Activated CD8-positive, alpha-beta T cell treated with anti-CD3 and anti-CD28 coated beads for 36 hours (primary cell): ENCODE results near the gene RLF. TPM values are rescaled to one million over a fixed set of nuclear protein-coding genes. Genes with fewer than 3 reads are reported as not detected.
A peak's percentile ranks its signal among the peaks of the same experiment; 100 is the strongest.

ENCODE experiments used
- ATAC-seq: fragments of 200-7000 bp; cut with Tn5 transposase; one replicate; pipeline ENCODE4 v1.10.0; 2021; ENCODE audit warnings: mild to moderate bottlenecking, moderate library complexity
- CTCF ChIA-PET: fragments of 350-600 bp; sonication (Branson Sonifier 250); formaldehyde crosslinking; loops from one replicate; lab custom pipeline; 2021; ENCODE audit warnings: antibody characterized with exemption; lab: Charles Lee
- POLR2A ChIA-PET: fragments of 350-600 bp; sonication (Branson Sonifier 250); formaldehyde crosslinking; loops from one replicate; lab custom pipeline; 2021; ENCODE audit warnings: antibody characterized with exemption; lab: Charles Lee
- DNase-seq: peaks from one replicate; pipeline ENCODE4 v3.0.0-alpha.2; 2020
- H3K27ac Mint-ChIP-seq: one replicate; pipeline ENCODE4 v1.8.0; 2021; ENCODE audit warnings: mild to moderate bottlenecking, mixed read lengths
- H3K27me3 Mint-ChIP-seq: one replicate; pipeline ENCODE4 v1.8.0; 2021; ENCODE audit warnings: mixed read lengths
- H3K36me3 Mint-ChIP-seq: one replicate; pipeline ENCODE4 v1.8.0; 2021; ENCODE audit warnings: low read depth, mixed read lengths
- H3K4me1 Mint-ChIP-seq: one replicate; pipeline ENCODE4 v1.8.0; 2021; ENCODE audit warnings: low read depth, mixed read lengths
- H3K4me3 Mint-ChIP-seq: one replicate; pipeline ENCODE4 v1.8.0; 2021; ENCODE audit warnings: mild to moderate bottlenecking, moderate library complexity, mixed read lengths
- H3K9me3 Mint-ChIP-seq: one replicate; pipeline ENCODE4 v1.8.0; 2021; ENCODE audit warnings: mixed read lengths
- intact Hi-C: fragments of 100-400 bp; cut with micrococcal nuclease; formaldehyde crosslinking; loops from one replicate; pipeline ENCODE4 v1.10.0; 2022
- total RNA-seq, 2 experiments: library from RNA; stranded (reverse); gene quantifications; one replicate each; pipeline ENCODE4 v1.2.3, GENCODE V29; 2021
- TF ChIP-seq, protein P1 (sequence below): fragments of 200-600 bp; IDR thresholded peaks from one replicate; pipeline ENCODE4 v1.8.0; 2022; ENCODE audit warnings: antibody characterized with exemption, mild to moderate bottlenecking

The RLF gene
- total RNA-seq, 2 experiments from 2014 or later: 21.2 to 21.3 TPM

DNA sequence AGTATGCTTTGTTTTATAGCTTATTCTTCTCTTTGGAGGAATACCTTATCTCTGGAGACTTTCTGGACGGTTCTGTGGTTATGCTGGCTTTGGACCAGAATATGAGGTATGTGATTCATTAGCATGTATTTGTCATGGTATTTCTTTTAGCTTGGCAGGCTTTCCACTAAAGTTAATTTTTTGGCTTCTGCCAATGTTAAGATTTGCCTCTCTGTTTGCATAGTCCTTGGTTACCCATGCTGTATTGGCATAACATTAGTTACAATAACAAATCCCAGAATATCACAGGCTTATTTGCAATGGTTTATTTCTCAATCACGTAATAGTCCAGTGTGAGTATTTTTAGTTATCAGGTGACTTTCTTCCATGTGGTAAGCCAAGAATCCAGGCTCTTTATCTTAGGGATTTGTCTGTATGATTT, 106.6 kb downstream of the RLF start:
- ATAC-seq (no peak), DNase-seq (no peak)
- H3K9me3 Mint-ChIP-seq: no peaks in the 10 kb centered on the region
- H3K4me3 Mint-ChIP-seq: no peak overlapping the region
- H3K36me3 Mint-ChIP-seq: peaks cover 44% of the 10 kb centered on the region
- CTCF ChIA-PET: interaction anchor here (0.8 to 2.2 kb wide), 4 partner anchors 8 to 124 kb away, joined by 3 to 8 read pairs (median 5); no protein-coding TSS in a partner anchor
- POLR2A ChIA-PET: interaction anchor here (1.3 to 2.0 kb wide), 2 partner anchors 10 kb away, joined by 3 to 4 read pairs; partner anchors contain the start of gene ZMPSTE24
- H3K4me1 Mint-ChIP-seq: peaks cover 43% of the 10 kb centered on the region
- intact Hi-C loops: no loop called here
- H3K27ac Mint-ChIP-seq: peak overlapping the region; percentile 38
- no peaks in the 10 kb centered on the region for H3K27me3 Mint-ChIP-seq
- TF ChIP-seq, protein P1, sequence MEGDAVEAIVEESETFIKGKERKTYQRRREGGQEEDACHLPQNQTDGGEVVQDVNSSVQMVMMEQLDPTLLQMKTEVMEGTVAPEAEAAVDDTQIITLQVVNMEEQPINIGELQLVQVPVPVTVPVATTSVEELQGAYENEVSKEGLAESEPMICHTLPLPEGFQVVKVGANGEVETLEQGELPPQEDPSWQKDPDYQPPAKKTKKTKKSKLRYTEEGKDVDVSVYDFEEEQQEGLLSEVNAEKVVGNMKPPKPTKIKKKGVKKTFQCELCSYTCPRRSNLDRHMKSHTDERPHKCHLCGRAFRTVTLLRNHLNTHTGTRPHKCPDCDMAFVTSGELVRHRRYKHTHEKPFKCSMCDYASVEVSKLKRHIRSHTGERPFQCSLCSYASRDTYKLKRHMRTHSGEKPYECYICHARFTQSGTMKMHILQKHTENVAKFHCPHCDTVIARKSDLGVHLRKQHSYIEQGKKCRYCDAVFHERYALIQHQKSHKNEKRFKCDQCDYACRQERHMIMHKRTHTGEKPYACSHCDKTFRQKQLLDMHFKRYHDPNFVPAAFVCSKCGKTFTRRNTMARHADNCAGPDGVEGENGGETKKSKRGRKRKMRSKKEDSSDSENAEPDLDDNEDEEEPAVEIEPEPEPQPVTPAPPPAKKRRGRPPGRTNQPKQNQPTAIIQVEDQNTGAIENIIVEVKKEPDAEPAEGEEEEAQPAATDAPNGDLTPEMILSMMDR: no peak

DNA sequence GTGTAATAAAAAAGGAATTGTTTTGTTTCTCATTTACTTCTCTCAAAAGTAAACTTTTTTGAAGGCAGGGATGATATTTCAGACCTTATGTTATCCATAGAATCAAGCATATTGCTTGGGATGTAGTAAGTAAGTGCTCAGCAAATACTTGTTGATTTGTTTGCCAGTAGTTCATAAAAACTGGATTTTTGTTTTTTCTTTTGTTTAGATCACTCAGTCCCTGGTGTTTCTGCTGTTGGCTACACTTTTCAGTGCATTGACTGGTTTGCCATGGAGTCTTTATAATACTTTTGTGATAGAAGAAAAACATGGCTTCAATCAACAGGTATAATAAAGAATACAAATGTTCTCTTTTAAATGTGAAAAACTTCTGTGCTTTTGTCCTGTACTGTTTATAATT, 107.0 kb downstream of the RLF start:
- no peaks in the 10 kb centered on the region for H3K9me3 Mint-ChIP-seq
- no peak for DNase-seq
- peak overlapping the region; percentile 38 for H3K27ac Mint-ChIP-seq
- H3K27me3 Mint-ChIP-seq: no peaks in the 10 kb centered on the region
- no peak overlapping the region for H3K4me3 Mint-ChIP-seq
- ATAC-seq: no peak
- H3K36me3 Mint-ChIP-seq: peaks cover 43% of the 10 kb centered on the region
- TF ChIP-seq, protein P1: no peak
- H3K4me1 Mint-ChIP-seq: peaks cover 41% of the 10 kb centered on the region
- POLR2A ChIA-PET: interaction anchor here (2.0 kb wide), 1 partner anchor 10 kb away, joined by 4 read pairs; no protein-coding TSS in a partner anchor
- intact Hi-C loops: no loop called here
- CTCF ChIA-PET: interaction anchor here (2.2 kb wide), 1 partner anchor 115 kb away, joined by 7 read pairs; no protein-coding TSS in a partner anchor

DNA sequence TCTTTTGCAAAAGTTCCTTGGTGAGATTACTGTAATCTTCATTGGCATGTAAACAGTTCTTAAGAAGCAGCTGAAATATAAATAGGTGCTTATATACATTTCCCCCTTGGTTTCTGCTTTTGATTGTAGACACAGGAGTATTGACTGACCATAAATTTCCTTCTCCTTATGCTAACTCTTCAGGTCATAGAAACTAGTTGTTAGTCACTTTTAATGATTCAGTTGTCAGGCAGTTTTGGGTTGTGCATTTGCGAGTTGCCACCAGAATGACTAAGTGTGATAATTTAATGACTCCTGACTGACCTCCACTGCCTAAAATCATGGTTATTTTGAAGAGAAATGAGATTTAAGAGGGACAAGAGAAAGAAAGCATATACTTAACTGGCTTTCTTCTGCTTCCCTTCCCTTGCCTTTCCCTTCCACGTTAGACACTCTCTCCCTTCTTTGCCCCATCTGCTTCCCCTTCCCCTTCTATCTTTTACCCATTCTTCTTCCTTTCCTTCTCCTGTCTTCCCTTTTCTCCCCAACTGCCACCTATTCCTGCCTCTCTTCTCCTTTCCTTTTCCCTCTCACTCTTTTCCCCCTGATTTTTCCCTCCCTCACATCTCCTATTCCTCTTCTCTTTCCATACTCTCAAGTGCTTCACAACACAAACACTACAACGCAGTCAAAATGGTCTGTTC, 109.1 kb downstream of the RLF start:
- ChIA-PET POLR2A (no interaction called here), CTCF (interaction anchor here (0.8 to 1.6 kb wide), 3 partner anchors 29 to 117 kb away, joined by 3 to 4 read pairs (median 3); no protein-coding TSS in a partner anchor)
- Mint-ChIP-seq H3K27me3 (no peaks in the 10 kb centered on the region), H3K36me3 (peaks cover 44% of the 10 kb centered on the region), H3K4me3 (no peak overlapping the region), H3K27ac (peak overlapping the region; percentile 82), H3K9me3 (no peaks in the 10 kb centered on the region), H3K4me1 (peaks cover 25% of the 10 kb centered on the region)
- TF ChIP-seq, protein P1: no peak
- DNase-seq: peak; percentile 37
- intact Hi-C loops: no loop called here
- peak; percentile 92 for ATAC-seq

DNA sequence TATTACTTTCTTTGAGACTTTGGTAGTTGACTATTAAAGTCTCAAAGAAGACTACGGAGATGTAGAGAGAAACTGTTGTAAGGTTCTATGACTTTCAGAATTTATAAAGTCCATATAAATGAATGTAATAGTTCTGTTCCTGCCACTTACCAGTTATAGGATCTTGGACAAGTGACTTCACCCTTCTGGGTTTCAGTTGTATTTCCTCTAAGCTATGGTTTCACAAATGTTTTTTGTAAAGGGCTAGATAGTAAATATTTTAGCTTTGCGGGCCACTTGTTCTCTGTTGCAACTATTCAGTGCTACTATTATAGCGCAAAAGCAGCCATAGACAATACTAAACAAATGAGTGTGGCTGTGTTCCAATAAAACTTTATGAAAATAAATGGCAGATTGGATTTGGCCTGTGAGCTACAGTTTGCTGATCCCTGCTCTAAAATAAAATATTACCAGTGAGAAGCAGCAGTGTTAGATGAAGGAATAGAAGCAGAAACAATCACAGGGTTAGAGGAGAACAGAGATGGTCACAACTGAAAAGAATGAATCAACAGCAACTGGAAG, 111.5 kb downstream of the RLF start:
- POLR2A ChIA-PET: interaction anchor here (0.6 kb wide), 1 partner anchor 69 kb away, joined by 3 read pairs; no protein-coding TSS in a partner anchor
- TF ChIP-seq, protein P1: no peak
- peaks cover 20% of the 10 kb centered on the region for H3K4me1 Mint-ChIP-seq
- CTCF ChIA-PET: interaction anchor here (1.2 to 1.7 kb wide), 4 partner anchors 43 to 129 kb away, joined by 4 to 8 read pairs (median 6); no protein-coding TSS in a partner anchor
- peaks cover 46% of the 10 kb centered on the region for H3K36me3 Mint-ChIP-seq
- DNase-seq (no peak), ATAC-seq (no peak)
- H3K27me3 Mint-ChIP-seq: no peaks in the 10 kb centered on the region
- H3K27ac Mint-ChIP-seq: peak overlapping the region; percentile 60
- no peak overlapping the region for H3K4me3 Mint-ChIP-seq
- no peaks in the 10 kb centered on the region for H3K9me3 Mint-ChIP-seq
- intact Hi-C loops: no loop called here
